ENCODE results near the gene RABIF.

DNA sequence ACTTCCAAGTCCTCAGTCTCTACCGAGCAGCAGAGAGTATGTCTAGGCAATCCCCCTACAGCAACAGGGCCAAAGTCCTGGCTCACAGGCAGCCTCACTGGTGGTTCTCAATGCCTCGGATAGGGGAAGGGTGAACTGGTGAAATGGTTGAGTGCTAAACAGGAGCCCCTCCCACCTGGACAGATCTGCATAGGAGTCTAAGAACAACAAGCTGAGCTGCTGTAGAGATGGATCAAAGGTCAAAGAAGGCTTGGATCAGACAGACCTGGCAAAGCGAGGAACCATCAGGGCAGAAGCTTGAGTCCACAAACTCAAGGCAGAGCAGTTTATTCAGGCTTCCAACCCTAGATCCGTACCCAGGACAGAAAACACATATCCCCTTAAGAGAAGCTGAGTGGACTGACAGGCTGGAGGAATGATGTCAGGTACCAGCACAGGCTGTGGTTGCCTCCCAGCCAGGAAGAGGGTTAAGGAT is 31.8 kb downstream of the RABIF start:
- TF ChIP-seq ZNF274 (IDR thresholded peaks at IDR 0.05; ENCODE audit: low read depth, low read length) (no peak), SUZ12 (IDR thresholded peaks at IDR 0.05; ENCODE audit: extremely low read depth, insufficient read depth, insufficient read length) (no peak), YY1 (IDR thresholded peaks at IDR 0.05; ENCODE audit: insufficient read depth, insufficient read length) (no peak)
